ENCODE results near the gene POFUT2.

The POFUT2 gene

GRCh38 chr21:45262616-45263015 lies 25.1 kb downstream of the POFUT2 start:
- no peaks in the 10 kb centered on the region for H3K9me3 ChIP-seq (ENCODE audit: severe bottlenecking)
- TF ChIP-seq, protein P1, sequence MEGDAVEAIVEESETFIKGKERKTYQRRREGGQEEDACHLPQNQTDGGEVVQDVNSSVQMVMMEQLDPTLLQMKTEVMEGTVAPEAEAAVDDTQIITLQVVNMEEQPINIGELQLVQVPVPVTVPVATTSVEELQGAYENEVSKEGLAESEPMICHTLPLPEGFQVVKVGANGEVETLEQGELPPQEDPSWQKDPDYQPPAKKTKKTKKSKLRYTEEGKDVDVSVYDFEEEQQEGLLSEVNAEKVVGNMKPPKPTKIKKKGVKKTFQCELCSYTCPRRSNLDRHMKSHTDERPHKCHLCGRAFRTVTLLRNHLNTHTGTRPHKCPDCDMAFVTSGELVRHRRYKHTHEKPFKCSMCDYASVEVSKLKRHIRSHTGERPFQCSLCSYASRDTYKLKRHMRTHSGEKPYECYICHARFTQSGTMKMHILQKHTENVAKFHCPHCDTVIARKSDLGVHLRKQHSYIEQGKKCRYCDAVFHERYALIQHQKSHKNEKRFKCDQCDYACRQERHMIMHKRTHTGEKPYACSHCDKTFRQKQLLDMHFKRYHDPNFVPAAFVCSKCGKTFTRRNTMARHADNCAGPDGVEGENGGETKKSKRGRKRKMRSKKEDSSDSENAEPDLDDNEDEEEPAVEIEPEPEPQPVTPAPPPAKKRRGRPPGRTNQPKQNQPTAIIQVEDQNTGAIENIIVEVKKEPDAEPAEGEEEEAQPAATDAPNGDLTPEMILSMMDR (IDR thresholded peaks at IDR 0.05; ENCODE audit: low read depth, low read length), result no peak
- DNase-seq, result peak; percentile 5
- H3K36me3 ChIP-seq, result peaks cover 52% of the 10 kb centered on the region
- H3K27me3 ChIP-seq (ENCODE audit: insufficient read depth, low read depth, severe bottlenecking), result no peaks in the 10 kb centered on the region
- no peak overlapping the region for H3K27ac ChIP-seq
- H3K4me3 ChIP-seq (ENCODE audit: low read depth, low read length), result no peak overlapping the region

DNA sequence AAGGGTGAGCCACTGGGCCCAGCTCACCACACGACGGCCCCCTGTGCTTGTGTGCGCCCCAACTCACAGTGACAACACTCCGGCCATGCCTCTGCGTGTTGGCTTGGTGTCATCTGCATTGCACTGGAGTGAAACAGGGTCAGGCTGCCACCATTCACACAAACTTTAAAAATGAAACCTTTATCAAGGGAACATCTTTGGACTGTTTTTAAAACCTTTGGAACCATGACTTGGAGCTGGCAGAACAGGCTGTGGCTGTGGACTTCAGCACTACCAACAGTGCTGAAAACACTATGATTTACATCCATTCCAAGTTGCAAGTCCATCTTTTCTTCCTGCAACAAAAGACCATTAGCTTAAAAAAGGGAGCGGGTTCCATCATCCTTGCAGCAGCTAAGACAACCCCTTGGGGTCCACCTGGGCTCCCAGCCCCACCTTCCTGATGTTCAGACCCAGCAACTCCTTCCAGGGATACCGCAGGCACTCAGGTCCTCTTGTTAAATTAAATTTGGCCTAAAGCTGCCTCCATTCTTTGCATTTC lies 25.6 kb downstream of the POFUT2 start:
- H3K4me3 ChIP-seq (ENCODE audit: low read depth, low read length), result no peak overlapping the region
- TF ChIP-seq, protein P1 (IDR thresholded peaks at IDR 0.05; ENCODE audit: low read depth, low read length), result no peak
- DNase-seq, result no peak
- no peaks in the 10 kb centered on the region for H3K9me3 ChIP-seq (ENCODE audit: severe bottlenecking)
- no peaks in the 10 kb centered on the region for H3K27me3 ChIP-seq (ENCODE audit: insufficient read depth, low read depth, severe bottlenecking)
- H3K27ac ChIP-seq, result no peak overlapping the region
- H3K36me3 ChIP-seq, result peaks cover 47% of the 10 kb centered on the region

DNA sequence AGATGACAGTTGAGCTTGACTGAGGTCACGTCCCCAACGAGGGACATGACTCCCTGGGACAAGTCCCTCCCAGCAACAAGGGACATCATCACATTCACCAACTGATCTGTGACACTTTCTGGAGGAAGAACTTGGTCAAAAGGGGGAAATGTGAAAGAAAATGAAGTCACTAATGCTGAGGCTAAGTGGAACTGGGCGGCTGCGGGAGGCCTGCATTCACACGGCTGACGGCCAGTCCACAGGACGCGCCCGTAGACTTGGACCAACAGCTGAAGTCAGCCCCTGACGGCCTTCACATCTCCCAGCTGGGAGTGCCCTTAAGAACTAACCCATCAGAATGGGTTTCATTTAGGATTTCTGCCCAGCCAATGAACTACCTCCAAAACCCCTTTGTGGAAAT lies 26.6 kb downstream of the POFUT2 start:
- H3K36me3 ChIP-seq, result peaks cover 38% of the 10 kb centered on the region
- no peak overlapping the region for H3K27ac ChIP-seq
- H3K9me3 ChIP-seq (ENCODE audit: severe bottlenecking), result no peaks in the 10 kb centered on the region
- no peaks in the 10 kb centered on the region for H3K27me3 ChIP-seq (ENCODE audit: insufficient read depth, low read depth, severe bottlenecking)
- TF ChIP-seq, protein P1 (IDR thresholded peaks at IDR 0.05; ENCODE audit: low read depth, low read length), result no peak
- no peak overlapping the region for H3K4me3 ChIP-seq (ENCODE audit: low read depth, low read length)
- DNase-seq, result no peak

DNA sequence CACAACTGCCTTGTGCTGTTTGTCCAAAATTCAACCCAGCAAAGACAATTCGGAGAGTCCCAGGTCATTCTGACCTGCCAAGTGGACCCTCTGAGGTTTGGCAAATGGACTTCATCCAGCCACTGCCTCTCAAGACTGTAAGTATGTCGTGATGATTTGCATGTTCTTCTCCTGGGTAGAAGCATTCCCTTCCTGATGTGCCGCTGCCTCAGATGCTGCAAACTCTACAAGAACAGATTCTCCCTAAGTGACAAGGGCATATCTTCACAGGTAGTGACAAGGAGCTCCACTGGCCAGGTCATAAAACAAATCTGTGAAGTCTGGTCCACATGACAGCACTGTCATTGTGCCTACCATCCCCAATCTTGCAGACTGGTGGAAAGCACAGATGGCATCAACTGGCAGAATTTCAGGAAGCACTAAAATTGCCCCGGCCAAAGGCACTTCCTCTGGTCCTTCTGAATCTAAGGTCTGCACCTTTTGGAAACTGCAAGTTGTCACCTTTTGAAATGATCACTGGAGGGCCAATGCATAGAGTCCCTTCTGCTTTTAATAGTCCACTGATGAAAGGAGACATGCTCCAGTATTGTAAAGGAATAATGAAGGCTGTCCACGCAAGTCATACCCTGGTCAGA lies 27.4 kb downstream of the POFUT2 start:
- no peak overlapping the region for H3K4me3 ChIP-seq (ENCODE audit: low read depth, low read length)
- TF ChIP-seq, protein P1 (IDR thresholded peaks at IDR 0.05; ENCODE audit: low read depth, low read length), result no peak
- no peak for DNase-seq
- H3K36me3 ChIP-seq, result peaks cover 30% of the 10 kb centered on the region
- no peaks in the 10 kb centered on the region for H3K27me3 ChIP-seq (ENCODE audit: insufficient read depth, low read depth, severe bottlenecking)
- H3K9me3 ChIP-seq (ENCODE audit: severe bottlenecking), result no peaks in the 10 kb centered on the region
- no peak overlapping the region for H3K27ac ChIP-seq

DNA sequence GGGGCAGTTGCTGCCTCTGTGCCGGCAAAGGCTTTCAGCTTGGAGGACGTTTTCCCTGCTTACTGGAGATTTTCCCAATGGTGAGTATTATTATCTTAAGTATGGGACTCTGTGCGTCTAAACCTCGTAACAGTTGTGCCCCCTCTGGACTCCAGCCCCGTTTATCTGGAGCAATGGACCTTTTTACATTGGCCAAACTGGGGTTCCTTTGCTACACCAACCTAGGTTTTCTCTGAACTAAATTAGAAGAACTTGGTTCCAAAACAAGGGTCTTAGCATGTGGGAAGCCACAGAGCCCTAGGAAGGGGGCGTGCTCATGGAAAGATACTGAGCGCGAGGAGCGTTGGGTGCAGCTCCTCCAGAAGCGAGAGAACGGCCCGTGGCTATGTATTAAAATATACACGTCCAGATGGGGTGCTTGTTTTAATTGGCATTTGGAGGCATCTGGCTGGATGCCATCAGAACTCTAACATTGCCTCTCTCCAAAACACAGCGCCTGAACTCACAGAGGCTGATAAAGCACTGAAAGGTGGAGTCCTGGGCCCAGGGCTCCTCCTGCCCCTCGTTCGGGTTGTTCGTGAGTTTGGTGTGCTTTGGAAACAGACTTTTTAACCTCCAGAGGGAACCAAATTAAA lies 28.4 kb downstream of the POFUT2 start:
- H3K9me3 ChIP-seq (ENCODE audit: severe bottlenecking), result no peaks in the 10 kb centered on the region
- TF ChIP-seq, protein P1 (IDR thresholded peaks at IDR 0.05; ENCODE audit: low read depth, low read length), result no peak
- no peak overlapping the region for H3K27ac ChIP-seq
- H3K4me3 ChIP-seq (ENCODE audit: low read depth, low read length), result no peak overlapping the region
- no peaks in the 10 kb centered on the region for H3K27me3 ChIP-seq (ENCODE audit: insufficient read depth, low read depth, severe bottlenecking)
- H3K36me3 ChIP-seq, result peaks cover 22% of the 10 kb centered on the region
- DNase-seq, result no peak

Data from WERI-Rb-1 (cell line).